GM19035 (cell line): Measurements from ENCODE around the gene FOXF1.

ENCODE experiments used
- ATAC-seq: cut with Tn5 transposase; IDR thresholded peaks from one replicate; pipeline ENCODE4 v1.9.1; 2021; ENCODE audit not compliant: unreplicated experiment

Gene FOXF1

DNA sequence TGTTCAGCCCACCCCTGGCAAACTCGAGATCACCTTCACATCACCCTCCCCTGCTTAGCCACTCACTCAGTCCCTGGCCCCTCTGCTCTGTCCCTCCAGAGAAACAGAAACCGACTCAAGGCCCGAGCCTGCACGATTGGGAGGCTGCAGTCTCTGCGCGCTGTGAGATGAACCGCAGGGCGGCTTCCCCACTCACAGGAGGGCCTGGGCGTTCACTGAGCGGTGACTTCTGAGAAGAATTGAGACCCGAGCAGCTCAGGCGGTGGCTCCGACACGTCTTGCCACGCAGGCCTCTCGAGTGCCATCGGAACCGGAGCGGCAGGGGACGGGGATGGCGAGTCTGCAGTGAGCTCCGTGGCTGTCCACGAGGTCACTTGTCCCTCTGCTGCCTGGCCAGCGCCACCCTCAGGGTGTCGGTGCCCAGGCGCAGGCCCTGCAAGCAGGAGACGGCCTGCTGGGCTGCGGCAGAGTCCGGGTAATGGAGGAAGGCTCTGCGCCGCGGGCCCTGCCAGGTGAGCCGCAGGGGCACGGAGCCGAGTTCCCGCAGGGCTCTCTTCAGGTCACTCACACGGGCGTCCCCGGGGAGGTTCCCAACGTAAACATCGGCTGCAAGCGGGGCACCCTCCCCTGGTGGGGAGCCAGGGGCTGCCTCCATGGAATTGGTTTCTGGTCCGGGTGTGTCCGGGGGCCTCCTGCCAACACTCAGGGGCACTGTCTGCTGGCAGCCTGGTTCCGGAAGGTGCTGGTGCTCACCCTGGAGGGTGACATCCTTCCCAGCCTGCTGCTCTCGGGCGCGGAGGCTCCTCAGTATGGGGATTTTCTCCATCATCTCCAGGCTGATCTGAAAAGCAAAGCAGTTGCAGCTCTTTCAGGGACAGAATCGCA, 21.6 kb downstream of the FOXF1 start:
- no peak for ATAC-seq

DNA sequence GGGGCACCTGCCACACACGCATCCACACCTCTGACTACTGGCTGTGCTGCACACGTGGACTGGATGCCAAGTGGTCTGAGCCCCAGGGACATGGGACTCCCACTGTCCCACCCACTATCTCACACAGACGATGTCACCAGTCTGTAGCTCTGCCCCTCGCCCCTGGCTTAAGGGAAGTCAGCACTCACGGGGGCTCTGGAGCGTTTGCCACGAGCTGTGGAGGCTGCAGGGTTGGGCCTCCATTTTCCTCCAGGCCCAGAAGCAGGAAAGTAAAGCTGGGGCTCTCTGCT, 22.1 kb downstream of the FOXF1 start:
- no peak for ATAC-seq

DNA sequence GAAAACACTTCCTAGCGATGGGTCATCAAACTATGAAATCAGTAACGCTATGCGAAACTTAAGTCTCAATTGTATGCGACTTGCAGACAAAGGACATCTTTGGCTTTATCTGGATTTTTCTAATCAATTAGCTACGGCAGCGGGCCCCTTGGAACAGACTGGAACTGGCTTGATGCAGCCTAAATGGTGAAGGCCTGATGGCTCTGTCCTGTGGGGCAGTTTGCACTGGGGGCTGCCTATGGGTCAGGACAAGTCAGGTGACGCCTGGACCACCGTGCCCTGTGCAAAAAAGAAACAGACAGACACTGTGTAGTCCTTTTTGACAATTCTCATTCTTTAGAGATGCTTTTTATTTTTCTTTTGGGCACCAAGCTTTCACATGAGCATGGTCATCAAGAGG, 22.7 kb downstream of the FOXF1 start:
- ATAC-seq: no peak

DNA sequence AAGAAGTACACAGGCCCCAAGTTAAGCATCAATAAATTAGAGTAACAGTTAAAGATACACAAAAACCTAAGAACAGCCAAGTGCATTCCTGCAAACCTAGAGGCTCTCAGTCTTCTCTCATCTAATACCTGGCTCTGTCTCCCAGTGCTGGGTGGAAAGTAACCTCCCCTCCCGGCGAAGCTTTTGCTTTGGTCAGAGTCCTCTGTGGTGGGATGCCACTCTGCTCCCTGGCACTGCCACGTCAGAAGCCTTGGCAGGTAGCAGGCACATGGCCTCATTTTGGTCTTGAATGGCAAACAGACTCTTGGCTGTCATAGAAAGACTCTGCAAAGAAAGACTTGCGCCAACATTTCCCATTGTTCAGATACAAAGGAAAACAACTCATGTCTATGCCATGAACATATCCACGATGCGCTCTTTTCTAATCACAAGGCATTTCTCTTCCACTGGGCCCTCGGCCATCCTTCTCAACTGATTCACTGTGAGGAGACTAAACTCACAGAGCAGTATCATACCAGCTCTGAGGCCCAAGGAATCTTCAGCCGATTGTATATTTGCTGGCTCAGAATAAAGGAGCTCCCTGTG, 23.5 kb downstream of the FOXF1 start:
- ATAC-seq: no peak

DNA sequence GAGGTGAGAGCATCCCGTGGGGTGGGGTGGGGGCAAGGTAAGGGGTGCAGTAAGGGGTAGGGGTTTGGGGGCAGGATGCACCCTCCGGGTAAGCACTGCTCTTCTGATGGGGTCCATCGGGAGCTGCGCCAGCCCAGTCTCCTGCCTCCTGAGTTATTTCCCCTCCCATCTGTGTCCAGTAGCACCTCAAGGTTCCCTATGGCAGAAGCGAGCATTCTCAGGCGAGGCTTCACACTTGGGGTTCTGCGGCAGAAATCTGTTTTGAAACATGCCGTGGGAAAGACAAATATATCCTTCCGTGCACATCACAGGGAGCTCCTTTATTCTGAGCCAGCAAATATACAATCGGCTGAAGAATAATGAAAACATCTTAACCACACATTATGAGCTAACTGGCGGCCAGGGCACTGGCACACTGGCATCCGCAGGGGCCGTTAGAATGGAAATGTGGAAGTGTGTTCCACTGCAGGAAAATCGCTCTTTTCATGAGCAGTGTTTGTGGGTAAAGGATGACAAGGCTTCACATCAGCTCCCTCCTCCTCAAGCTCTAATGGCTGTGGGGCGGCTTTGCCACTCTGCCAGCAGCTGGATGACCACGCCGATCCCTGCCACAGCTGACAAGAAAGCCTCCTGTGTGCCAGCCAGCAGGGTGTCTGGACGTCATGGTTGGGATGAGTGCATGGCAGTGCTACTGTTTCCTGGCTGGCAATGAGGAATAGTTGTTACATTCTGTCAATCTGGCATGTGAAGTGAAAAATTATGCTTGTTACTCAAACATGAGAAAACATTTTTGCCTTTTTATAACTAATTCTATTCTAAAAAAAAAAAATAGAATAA, 24.7 kb downstream of the FOXF1 start:
- ATAC-seq: no peak

DNA sequence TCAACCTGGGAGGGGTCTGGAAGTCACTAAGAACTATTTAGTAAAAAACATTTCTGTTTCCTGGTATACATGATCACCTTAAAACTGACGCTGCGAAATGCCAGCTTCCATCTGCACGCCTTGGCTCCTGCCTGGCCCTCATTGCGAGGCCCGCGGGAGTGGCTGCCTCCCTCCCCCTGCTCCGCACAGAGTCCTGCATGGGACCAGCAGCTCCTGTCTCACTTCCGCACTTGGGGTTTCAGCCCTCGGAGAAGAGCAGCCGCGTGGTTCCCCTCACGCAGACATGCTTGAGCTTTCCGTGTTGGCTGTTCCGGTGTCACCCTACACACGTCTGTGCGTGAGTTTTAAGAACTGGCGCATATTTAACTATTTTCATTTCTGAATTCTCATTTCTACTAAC, 26.3 kb downstream of the FOXF1 start:
- ATAC-seq: no peak

DNA sequence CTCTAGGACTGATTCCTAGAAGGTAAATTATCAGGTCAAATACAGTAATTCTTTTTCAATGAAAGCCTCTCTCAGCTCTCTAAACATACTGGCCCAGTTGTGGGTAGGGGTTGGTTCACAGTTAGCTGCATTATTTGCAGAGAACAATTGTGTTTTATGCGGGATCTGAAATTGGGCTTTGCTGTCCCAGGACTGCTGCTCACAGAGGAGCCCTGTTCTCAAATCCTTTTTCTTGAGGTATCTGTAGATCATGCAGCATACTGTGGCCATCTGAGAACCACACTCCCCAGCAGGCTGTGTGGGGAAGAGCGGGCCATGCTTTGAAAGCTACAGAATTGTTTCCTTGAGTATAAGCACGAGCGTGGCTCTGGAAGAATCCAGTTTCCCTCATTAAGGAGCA, 27.2 kb downstream of the FOXF1 start:
- ATAC-seq: no peak

DNA sequence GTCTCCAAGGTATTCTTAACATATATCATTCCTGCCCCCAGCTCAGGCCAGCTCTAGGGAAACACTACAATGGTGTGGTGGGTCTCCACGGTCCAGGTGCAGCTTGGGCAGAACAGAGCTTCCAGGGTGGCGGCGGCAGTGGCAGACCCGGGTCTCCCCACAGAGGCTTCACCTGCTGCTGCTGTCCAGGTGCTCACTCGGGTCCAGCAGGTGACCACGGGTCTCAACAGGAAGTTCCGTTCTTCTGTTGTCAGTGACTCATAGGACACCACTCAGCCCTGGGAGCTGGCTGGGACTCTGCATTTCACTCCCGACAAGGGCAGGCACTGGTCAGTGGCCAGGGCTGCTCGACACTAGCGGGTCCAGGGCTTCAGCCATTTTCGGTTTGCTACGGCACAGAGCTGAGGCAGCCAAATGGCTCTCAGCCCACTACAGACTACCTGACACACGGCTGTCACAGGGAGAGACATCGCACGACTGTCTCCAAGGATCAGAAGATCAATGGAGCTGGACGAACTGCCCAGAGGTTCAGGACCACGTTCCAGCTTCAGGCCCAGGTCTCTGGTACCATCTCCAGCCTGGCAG, 28.0 kb downstream of the FOXF1 start:
- ATAC-seq: no peak

DNA sequence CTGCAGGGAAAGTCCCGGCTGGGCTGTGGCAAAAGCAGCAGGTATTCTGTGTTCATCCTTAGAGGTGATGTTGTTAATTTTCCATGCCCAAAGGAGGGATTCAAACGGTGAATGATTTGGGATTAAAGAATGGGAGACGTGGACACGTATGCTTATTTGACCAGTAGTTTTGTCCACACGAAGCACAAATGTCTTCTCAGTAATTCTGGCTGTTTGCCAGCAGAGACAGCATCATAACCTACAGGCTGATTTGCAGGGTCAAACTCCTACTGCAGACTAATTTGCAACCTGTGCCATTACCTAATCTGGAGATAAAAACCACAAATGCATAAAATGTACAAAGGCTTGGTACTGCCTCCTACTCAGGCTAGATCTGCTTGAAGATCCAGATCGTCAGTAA, 30.6 kb downstream of the FOXF1 start:
- ATAC-seq: no peak

DNA sequence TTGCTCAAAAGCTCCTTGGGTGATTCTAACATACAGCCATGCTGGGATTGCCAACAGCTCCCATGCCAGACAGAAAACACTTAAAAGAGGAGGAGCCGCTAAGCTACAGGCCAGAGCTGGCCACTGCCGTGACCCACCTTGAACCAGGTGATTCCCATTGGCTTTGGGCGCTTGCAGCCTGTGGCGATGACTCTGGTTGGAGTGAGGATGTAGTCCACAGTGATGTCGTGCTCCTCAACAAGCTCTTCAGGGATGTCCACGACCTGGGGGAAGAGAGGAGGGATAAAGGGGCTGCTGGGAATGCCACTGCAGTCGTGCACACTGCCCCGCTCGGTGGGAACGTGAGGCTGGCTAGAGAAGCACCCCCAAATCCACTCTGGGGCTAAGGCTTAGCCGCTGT, 31.2 kb downstream of the FOXF1 start:
- no peak for ATAC-seq

DNA sequence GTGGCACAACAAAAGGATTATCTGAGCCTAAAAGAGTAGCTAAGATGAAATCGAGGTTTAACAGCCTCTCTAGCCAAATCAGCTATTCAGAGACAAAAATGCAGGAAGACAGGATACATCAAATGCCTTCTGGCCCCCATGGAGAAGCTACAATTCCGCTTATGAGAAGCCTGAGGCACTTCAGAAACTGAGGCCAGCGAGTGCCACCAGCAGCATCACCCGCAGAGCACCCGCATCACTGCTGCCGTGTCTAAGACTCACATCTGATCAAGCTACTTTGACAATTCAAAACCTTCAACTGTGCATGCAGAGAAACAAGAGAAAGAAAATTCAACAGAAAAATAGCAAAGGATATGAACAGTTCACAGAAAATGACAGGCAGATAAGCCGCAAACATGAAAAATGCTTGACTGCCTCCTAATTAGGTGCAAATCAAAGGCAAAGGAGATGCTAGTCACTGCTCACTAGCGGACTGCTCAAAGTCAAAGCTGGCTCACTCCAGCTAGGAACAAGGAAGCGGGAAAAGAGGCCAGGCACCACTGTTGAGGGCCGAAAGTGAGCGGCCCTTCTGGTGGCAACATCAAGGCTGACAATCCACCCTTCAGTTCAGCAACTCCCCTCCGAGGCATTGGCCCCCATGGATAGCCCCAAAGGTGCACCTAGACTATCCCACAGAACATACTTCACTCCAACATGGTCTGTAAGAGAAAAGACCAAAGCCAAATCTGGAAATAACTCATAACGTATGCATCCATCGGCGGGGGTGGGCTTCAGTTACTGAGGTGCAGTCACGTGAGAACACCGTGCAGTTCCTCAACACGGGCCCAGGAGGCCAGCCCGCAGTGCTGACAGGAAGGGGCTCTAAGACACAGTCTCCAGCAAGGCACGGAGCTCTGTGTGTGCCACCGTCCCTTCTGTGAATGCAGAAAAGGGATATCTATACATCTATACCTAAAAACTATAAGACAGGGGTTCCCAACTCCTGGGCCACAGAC, 32.7 kb downstream of the FOXF1 start:
- ATAC-seq: no peak

DNA sequence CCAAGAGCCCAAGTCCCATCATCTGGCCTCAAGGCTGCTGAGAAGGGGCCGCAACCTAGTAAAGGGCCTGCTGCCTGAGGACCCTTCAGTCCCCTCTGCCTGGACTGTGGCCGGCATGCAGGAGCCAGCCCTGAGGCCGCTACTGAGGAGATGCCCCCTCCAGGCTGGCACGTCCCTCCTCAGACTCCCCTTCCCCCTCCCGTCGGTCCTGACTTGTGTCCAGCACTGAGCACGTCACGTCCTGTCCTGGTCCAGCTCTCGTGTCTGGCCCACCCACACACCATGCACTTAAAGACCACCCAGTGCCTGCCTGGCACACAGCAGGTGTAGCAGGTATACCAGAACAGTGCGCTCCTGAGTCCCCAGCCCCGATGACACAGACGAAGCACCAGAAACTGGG, 35.2 kb downstream of the FOXF1 start:
- ATAC-seq: no peak

DNA sequence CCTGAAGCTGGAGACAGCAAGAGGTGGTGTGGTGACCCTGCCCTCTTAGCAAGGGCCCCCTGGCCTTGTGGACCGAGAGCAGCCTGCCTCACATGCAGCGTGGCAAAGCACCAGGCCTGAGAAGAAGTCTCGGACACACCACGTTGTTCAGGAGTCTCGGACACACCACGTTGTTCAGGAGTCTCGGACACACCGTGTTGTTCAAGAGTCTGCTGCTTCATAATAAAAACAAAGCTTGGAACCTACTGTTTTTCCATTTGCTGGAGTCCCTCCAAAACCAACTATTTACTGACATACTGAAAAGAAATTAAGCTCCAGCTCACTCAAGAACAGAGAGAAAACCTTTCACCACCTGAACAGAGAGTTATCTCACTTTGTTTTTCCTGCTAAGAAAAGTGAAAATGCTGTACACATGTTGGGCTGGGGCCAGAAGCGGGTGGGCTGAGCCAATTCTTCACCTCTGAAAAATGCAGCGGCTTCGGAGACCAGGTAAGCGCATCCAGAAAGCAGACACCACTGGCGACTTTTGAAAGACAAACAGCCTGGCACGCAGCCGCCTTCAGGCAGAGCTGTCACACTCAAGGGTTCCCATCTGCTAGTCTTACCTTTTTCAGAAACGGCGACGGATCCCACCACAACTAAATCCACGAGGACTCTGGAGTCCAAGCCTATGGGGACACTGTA, 35.8 kb downstream of the FOXF1 start:
- ATAC-seq: no peak

DNA sequence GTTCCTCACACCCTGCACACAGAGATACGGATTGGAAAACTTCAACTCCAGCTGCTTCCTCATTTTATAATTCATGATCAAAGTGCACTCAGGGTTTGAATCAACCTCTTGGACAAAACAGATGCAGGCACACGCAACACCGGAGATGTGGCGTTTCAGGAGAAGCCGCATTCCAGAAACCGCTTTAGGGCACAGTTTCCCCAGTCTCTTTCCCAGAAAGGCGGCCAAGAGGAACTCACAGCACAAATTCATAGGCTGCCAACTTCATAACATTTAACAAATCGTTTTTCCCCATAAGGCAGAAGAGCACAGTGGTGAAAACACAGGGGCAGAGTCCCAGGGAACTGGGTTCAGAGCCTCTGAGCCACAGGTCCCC, 36.3 kb downstream of the FOXF1 start:
- ATAC-seq: no peak

DNA sequence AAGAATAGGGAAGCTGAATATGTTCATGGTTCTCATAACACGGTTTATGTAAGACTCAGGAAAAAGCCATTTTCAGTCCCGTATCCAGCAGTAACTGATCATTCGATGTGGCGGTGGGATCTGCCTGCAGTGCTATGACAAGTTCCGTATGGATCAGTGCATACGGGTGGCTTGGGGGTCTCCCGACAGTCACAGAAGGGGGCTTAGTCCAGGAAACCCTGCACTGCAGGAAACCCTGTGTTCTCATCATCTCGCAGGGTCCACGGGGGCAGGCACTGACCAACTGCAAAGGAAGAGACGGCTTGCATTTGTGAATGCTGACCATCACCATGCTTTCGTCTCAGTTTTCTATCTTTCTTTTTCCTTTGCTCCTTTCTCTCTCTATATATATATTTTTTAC, 37.0 kb downstream of the FOXF1 start:
- ATAC-seq: no peak

DNA sequence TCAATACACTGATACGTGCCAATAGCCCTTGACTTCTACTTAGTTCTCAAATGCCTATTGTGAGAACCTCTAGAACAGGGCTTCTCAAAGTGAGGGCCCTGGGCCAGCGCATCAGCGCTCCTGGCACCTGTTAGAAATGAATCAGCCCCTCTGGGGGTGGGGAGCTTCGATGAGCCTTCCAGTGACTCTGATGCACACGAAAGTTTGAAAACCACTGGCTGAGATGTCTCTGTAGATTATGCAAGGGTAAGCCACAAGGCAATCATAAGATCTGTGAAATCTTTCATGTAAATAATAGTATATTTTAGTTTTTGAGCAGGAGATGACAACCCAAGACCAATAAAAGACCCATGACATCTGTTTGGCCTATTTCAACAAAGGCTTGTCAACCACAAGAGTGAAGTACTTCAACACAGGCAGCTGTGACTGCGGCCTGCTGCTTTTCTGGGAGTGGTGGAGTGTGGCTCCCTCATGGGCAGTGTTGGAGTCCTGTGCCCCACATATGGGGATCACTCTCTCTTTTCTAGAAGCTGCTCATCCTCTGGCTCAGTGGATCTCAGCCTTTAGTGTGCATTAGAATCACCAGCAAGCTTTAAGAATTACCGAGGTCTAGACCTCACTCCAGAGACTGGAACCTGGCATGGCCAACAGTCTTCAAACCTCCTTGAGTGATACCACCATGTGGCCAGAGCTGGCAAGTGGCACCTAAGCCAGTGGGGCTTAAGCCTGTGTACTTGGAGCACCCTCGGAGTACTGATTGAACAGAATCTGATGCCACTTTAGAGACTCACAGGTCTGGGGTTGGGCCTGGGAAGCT, 39.0 kb downstream of the FOXF1 start:
- ATAC-seq: no peak

DNA sequence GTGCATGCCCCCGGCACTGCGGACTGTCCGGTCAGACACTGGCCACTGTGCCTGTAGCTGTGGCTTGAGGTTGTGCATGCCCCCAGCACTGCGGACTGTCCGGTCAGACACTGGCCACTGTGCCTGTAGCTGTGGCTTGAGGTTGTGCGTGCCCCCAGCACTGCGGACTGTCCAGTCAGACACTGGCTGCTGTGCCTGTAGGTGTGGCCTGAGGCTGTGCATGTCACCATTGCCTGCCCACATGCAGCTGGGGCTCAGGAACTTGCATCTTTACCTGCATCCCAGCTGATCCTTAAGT, 39.5 kb downstream of the FOXF1 start:
- ATAC-seq: no peak

DNA sequence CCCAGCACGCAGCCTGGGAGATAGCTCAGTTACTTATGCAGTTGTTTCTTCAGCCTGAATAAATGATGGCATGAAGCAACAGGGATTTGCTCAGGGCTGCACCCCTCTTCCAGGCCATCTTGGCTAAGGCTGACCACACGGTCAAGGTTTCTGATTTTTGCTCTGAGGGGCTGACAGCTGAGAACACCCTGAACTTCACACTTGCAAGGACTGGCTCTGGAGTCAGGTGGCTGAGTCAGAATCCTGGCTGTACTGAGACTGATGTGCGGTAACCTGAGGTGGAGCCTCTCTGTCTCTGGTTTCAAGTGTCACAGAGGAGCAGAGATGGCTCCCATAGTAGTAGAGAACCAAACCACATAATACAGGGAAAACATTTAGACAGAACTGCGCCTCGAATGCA, 40.0 kb downstream of the FOXF1 start:
- no peak for ATAC-seq

DNA sequence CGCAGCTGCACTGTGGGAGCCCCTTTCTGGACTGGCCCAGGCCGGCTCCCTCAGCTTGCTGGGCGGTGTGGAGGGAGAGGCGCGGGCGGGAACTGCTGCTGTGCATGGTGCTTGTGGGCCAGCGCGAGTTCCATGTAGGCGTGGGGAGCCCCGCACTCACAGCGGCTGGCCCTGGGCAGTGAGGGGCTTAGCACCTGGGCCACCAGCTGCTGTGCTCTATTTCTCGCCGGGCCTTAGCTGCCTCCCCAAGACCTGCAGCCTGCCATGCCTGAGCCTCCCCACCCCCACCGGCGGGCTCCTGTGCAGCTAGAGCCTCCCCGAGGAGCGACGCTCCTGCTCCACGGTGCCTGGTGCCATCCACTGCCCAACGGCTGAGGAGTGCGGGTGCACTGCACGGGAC, 43.0 kb downstream of the FOXF1 start:
- ATAC-seq: no peak

DNA sequence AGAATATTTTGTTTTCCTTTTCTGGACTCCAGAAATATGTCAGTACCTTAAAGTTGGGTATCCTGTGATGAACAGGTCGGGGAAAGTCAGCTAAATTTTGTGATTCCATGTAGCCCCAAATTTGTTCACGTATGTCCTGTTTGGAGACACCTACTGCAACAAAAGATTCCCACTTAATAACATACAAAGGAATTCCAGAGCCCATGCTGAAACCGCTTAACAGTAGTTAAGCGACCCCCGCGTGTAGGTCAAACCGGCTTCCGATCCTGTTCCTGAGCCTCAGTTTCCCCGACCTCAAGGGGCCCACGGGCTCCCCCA, 44.2 kb downstream of the FOXF1 start:
- peak; percentile 14 for ATAC-seq
